C4-2B (cell line): Measurements from ENCODE around the gene KPNA5.

Experiments used
- CTCF ChIP-seq: fragments of 450-650 bp; conservative IDR thresholded peaks from 2 replicates; pipeline ENCODE4 v1.5.1; 2017; ENCODE audit warnings: mild to moderate bottlenecking
- ZFX ChIP-seq: fragments of 450-650 bp; IDR thresholded peaks from 2 replicates; pipeline ENCODE4 v1.6.1; 2017

DNA sequence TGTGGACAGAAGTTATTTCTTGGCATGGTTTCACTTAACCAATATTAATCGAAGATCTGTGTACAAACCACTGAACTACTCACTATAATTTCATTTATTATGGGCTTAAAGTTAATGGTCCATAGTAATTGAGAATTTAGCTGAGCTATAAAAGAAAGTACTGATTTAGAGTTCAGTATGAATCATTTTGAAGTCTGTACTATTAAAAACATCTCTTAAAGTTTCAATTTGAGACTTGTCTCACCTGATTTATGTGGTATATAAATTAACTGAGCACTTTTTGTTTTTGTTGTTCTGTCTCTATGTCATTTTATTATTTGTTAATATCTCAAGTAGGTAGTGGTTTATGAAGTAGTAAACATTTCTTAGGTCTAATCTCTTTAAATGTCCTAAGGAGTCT, 24.9 kb downstream of the KPNA5 start:
- TF ChIP-seq CTCF = no peak
- TF ChIP-seq ZFX = no peak
